ENCODE data around the gene IFNA5. TPM values are rescaled to one million over a fixed set of nuclear protein-coding genes. Genes with fewer than 3 reads are reported as not detected.
A peak's percentile ranks its signal among the peaks of the same experiment; 100 is the strongest.

IFNA5 gene
- not detected for total RNA-seq
- not detected for polyA plus RNA-seq

- H3K27me3 ChIP-seq (ENCODE audit: control insufficient read depth, insufficient read depth, low read length), result peaks cover 8% of the 10 kb centered on the region
- H3K9me3 Mint-ChIP-seq, result no peaks in the 10 kb centered on the region
- peaks cover 30% of the 10 kb centered on the region for H3K27me3 Mint-ChIP-seq
- H3K9me3 ChIP-seq (ENCODE audit: control insufficient read depth in 2 of 2, low read length in 2 of 2), result no peaks in the 10 kb centered on the region
- H3K27ac ChIP-seq (ENCODE audit: insufficient read depth, low read length, poor library complexity, severe bottlenecking), result no peak within 1 kb of the TSS
- no peaks in the 10 kb centered on the region for H3K4me1 ChIP-seq (ENCODE audit: control insufficient read depth, insufficient read depth, low read length, poor library complexity, severe bottlenecking)
- ATAC-seq (ENCODE audit: low read depth in 2 of 2), result no peak
- no peaks in the 10 kb centered on the region for H3K36me3 ChIP-seq (ENCODE audit: control insufficient read depth, insufficient read depth, low read length)
- H3K4me3 Mint-ChIP-seq, result no peak within 1 kb of the TSS
- DNase-seq, result no peak
- H3K36me3 Mint-ChIP-seq, result peaks cover 3% of the 10 kb centered on the region
- no peaks in the 10 kb centered on the region for H3K4me1 Mint-ChIP-seq
- H3K4me3 ChIP-seq (ENCODE audit: low read depth, low read length), result no peak within 1 kb of the TSS
- no peak within 1 kb of the TSS for H3K27ac Mint-ChIP-seq
Measured at GRCh38 chr9:21305213-21305612, at the start of gene IFNA5. IFNA5 (minus strand) TSS chr9:21305313; CDS start chr9:21305256, 57 bp downstream.

- Histone ChIP-seq H3K4me1 (ENCODE audit: control insufficient read depth, insufficient read depth, low read length, poor library complexity, severe bottlenecking) (no peaks in the 10 kb centered on the region), H3K27me3 (ENCODE audit: control insufficient read depth, insufficient read depth, low read length) (peaks cover 46% of the 10 kb centered on the region), H3K9me3 (ENCODE audit: control insufficient read depth in 2 of 2, low read length in 2 of 2) (no peaks in the 10 kb centered on the region), H3K27ac (ENCODE audit: insufficient read depth, low read length, poor library complexity, severe bottlenecking) (no peak within 1 kb of the TSS), H3K36me3 (ENCODE audit: control insufficient read depth, insufficient read depth, low read length) (no peaks in the 10 kb centered on the region), H3K4me3 (ENCODE audit: low read depth, low read length) (no peak within 1 kb of the TSS)
- peaks cover 0 to 4% (median 2%) of the 10 kb centered on the region in 7 donors for H3K9me3 Mint-ChIP-seq
- H3K4me1 Mint-ChIP-seq, result no peaks in the 10 kb centered on the region
- no peaks in the 10 kb centered on the region for H3K36me3 Mint-ChIP-seq
- no peak within 1 kb of the TSS for H3K27ac Mint-ChIP-seq
- H3K4me3 Mint-ChIP-seq, result no peak within 1 kb of the TSS
- peaks cover 43% of the 10 kb centered on the region for H3K27me3 Mint-ChIP-seq
- ATAC-seq (ENCODE audit: low read depth in 2 of 2) (no peak), DNase-seq (no peak)
Measured at GRCh38 chr9:21350787-21351186, 45.7 kb upstream of the IFNA5 start, which contains the start of gene IFNA6. IFNA6 (minus strand) TSS chr9:21350887; CDS start chr9:21350887, 0 bp downstream.

GRCh38 chr9:21348430-21348970 is 43.4 kb upstream of the IFNA5 start:
- no peak overlapping the region for H3K27ac Mint-ChIP-seq
- Histone ChIP-seq H3K27me3 (ENCODE audit: control insufficient read depth, insufficient read depth, low read length) (peaks cover 47% of the 10 kb centered on the region), H3K9me3 (ENCODE audit: control insufficient read depth in 2 of 2, low read length in 2 of 2) (peaks cover 0 to 5% of the 10 kb centered on the region in 2 experiments), H3K36me3 (ENCODE audit: control insufficient read depth, insufficient read depth, low read length) (no peaks in the 10 kb centered on the region), H3K4me1 (ENCODE audit: control insufficient read depth, insufficient read depth, low read length, poor library complexity, severe bottlenecking) (no peaks in the 10 kb centered on the region), H3K27ac (ENCODE audit: insufficient read depth, low read length, poor library complexity, severe bottlenecking) (no peak overlapping the region), H3K4me3 (ENCODE audit: low read depth, low read length) (no peak overlapping the region)
- H3K4me1 Mint-ChIP-seq, result no peaks in the 10 kb centered on the region
- H3K9me3 Mint-ChIP-seq, result peaks cover 0 to 7% (median under 1%) of the 10 kb centered on the region in 7 donors
- H3K27me3 Mint-ChIP-seq, result peaks cover 49% of the 10 kb centered on the region
- no peak overlapping the region for H3K4me3 Mint-ChIP-seq
- no peak for DNase-seq
- ATAC-seq (ENCODE audit: low read depth in 2 of 2), result no peak
- no peaks in the 10 kb centered on the region for H3K36me3 Mint-ChIP-seq

- Histone ChIP-seq H3K27me3 (ENCODE audit: control insufficient read depth, insufficient read depth, low read length) (peaks cover 18% of the 10 kb centered on the region), H3K4me1 (ENCODE audit: control insufficient read depth, insufficient read depth, low read length, poor library complexity, severe bottlenecking) (no peaks in the 10 kb centered on the region), H3K4me3 (ENCODE audit: low read depth, low read length) (no peak overlapping the region), H3K27ac (ENCODE audit: insufficient read depth, low read length, poor library complexity, severe bottlenecking) (no peak overlapping the region), H3K9me3 (ENCODE audit: control insufficient read depth in 2 of 2, low read length in 2 of 2) (peaks cover 0 to 5% of the 10 kb centered on the region in 2 experiments), H3K36me3 (ENCODE audit: control insufficient read depth, insufficient read depth, low read length) (no peaks in the 10 kb centered on the region)
- Mint-ChIP-seq H3K27me3 (peaks cover 56% of the 10 kb centered on the region), H3K27ac (no peak overlapping the region), H3K4me1 (peaks cover 0 to 10% (median 6%) of the 10 kb centered on the region in 4 donors), H3K4me3 (no peak overlapping the region), H3K9me3 (peaks cover 0 to 6% (median 1%) of the 10 kb centered on the region in 7 donors), H3K36me3 (no peaks in the 10 kb centered on the region)
- ATAC-seq (ENCODE audit: low read depth in 2 of 2) (no peak), DNase-seq (no peak)
Measured at GRCh38 chr9:21340735-21341134, 35.6 kb upstream of the IFNA5 start.

GRCh38 chr9:21336457-21336856 is 31.3 kb upstream of the IFNA5 start:
- Histone ChIP-seq H3K27ac (ENCODE audit: insufficient read depth, low read length, poor library complexity, severe bottlenecking) (no peak overlapping the region), H3K27me3 (ENCODE audit: control insufficient read depth, insufficient read depth, low read length) (peaks cover 11% of the 10 kb centered on the region), H3K4me3 (ENCODE audit: low read depth, low read length) (no peak overlapping the region), H3K36me3 (ENCODE audit: control insufficient read depth, insufficient read depth, low read length) (peaks cover 9% of the 10 kb centered on the region), H3K9me3 (ENCODE audit: control insufficient read depth in 2 of 2, low read length in 2 of 2) (no peaks in the 10 kb centered on the region), H3K4me1 (ENCODE audit: control insufficient read depth, insufficient read depth, low read length, poor library complexity, severe bottlenecking) (peaks cover 28% of the 10 kb centered on the region)
- H3K27me3 Mint-ChIP-seq, result peaks cover 25% of the 10 kb centered on the region
- peaks cover 17% of the 10 kb centered on the region for H3K36me3 Mint-ChIP-seq
- DNase-seq (no peak), ATAC-seq (ENCODE audit: low read depth in 2 of 2) (no peak)
- peak overlapping the region in 2 of 3 donors; percentile 37 to 97 for H3K27ac Mint-ChIP-seq
- no peaks in the 10 kb centered on the region for H3K9me3 Mint-ChIP-seq
- H3K4me3 Mint-ChIP-seq, result peak overlapping the region; percentile 82 to 99 (median 96)
- H3K4me1 Mint-ChIP-seq, result peaks cover 27 to 47% (median 35%) of the 10 kb centered on the region in 4 donors

- Mint-ChIP-seq H3K36me3 (peaks cover 17% of the 10 kb centered on the region), H3K4me1 (peaks cover 27 to 62% (median 46%) of the 10 kb centered on the region in 4 donors), H3K27me3 (peaks cover 18% of the 10 kb centered on the region), H3K27ac (peak within 1 kb of the TSS; percentile 93 to 97 (median 95)), H3K4me3 (peak within 1 kb of the TSS; percentile 94 to 99 (median 96)), H3K9me3 (no peaks in the 10 kb centered on the region)
- H3K27ac ChIP-seq (ENCODE audit: insufficient read depth, low read length, poor library complexity, severe bottlenecking), result peak within 1 kb of the TSS; percentile 88
- H3K4me3 ChIP-seq (ENCODE audit: low read depth, low read length), result peak within 1 kb of the TSS; percentile 98
- ATAC-seq (ENCODE audit: low read depth in 2 of 2) (peak; percentile 81 to 82), DNase-seq (peak; percentile 75 to 92 (median 82))
- peaks cover 43% of the 10 kb centered on the region for H3K4me1 ChIP-seq (ENCODE audit: control insufficient read depth, insufficient read depth, low read length, poor library complexity, severe bottlenecking)
- peaks cover 16% of the 10 kb centered on the region for H3K36me3 ChIP-seq (ENCODE audit: control insufficient read depth, insufficient read depth, low read length)
- H3K9me3 ChIP-seq (ENCODE audit: control insufficient read depth in 2 of 2, low read length in 2 of 2), result no peaks in the 10 kb centered on the region
- H3K27me3 ChIP-seq (ENCODE audit: control insufficient read depth, insufficient read depth, low read length), result peaks cover 2% of the 10 kb centered on the region
Measured at GRCh38 chr9:21334701-21335632, 29.9 kb upstream of the IFNA5 start, which contains the start of gene KLHL9. KLHL9 (minus strand) TSS chr9:21335404; CDS start chr9:21334859, 545 bp downstream.

GRCh38 chr9:21333226-21333625 is 28.1 kb upstream of the IFNA5 start:
- peaks cover 58% of the 10 kb centered on the region for H3K4me1 ChIP-seq (ENCODE audit: control insufficient read depth, insufficient read depth, low read length, poor library complexity, severe bottlenecking)
- no peak for ATAC-seq (ENCODE audit: low read depth in 2 of 2)
- no peaks in the 10 kb centered on the region for H3K9me3 ChIP-seq (ENCODE audit: control insufficient read depth in 2 of 2, low read length in 2 of 2)
- peak overlapping the region; percentile 98 for H3K4me3 ChIP-seq (ENCODE audit: low read depth, low read length)
- Mint-ChIP-seq H3K36me3 (peaks cover 17% of the 10 kb centered on the region), H3K27ac (peak overlapping the region in 2 of 3 donors; percentile 10 to 93), H3K27me3 (peaks cover 13% of the 10 kb centered on the region), H3K4me3 (peak overlapping the region; percentile 94 to 99 (median 96)), H3K9me3 (no peaks in the 10 kb centered on the region), H3K4me1 (peaks cover 33 to 75% (median 57%) of the 10 kb centered on the region in 4 donors)
- H3K36me3 ChIP-seq (ENCODE audit: control insufficient read depth, insufficient read depth, low read length), result peaks cover 21% of the 10 kb centered on the region
- no peak overlapping the region for H3K27ac ChIP-seq (ENCODE audit: insufficient read depth, low read length, poor library complexity, severe bottlenecking)
- H3K27me3 ChIP-seq (ENCODE audit: control insufficient read depth, insufficient read depth, low read length), result no peaks in the 10 kb centered on the region
- no peak for DNase-seq
